Activated CD4-positive, alpha-beta memory T cell treated with anti-CD3 and anti-CD28 coated beads for 36 hours (primary cell): ENCODE data around the gene INAVA. TPM values are rescaled to one million over a fixed set of nuclear protein-coding genes. Genes with fewer than 3 reads are reported as not detected.
"Not testable (repeated sequence)": the region's sequence is repeated elsewhere in the genome, so short reads cannot be mapped to it uniquely, and the experiment has no call there.

ENCODE experiments used
- CTCF ChIA-PET: fragments of 350-600 bp; sonication (Branson Sonifier 250); formaldehyde crosslinking; loops from one replicate; lab custom pipeline; 2021; ENCODE audit warnings: antibody characterized with exemption, inconsistent platforms; lab: Charles Lee
- POLR2A ChIA-PET: fragments of 350-600 bp; sonication (Branson Sonifier 250); formaldehyde crosslinking; loops from one replicate; lab custom pipeline; 2021; ENCODE audit warnings: antibody characterized with exemption; lab: Charles Lee
- DNase-seq: peaks from one replicate; pipeline ENCODE4 v3.0.0-alpha.2; 2020
- H3K27ac Mint-ChIP-seq: one replicate; pipeline ENCODE4 v1.8.0; 2021; ENCODE audit warnings: mixed read lengths
- H3K27me3 Mint-ChIP-seq: one replicate; pipeline ENCODE4 v1.8.0; 2021; ENCODE audit warnings: mixed read lengths
- H3K36me3 Mint-ChIP-seq: one replicate; pipeline ENCODE4 v1.8.0; 2021; ENCODE audit warnings: mixed read lengths
- H3K4me1 Mint-ChIP-seq: one replicate; pipeline ENCODE4 v1.8.0; 2021; ENCODE audit warnings: low read depth, mixed read lengths
- H3K4me3 Mint-ChIP-seq: one replicate; pipeline ENCODE4 v1.8.0; 2021; ENCODE audit warnings: mild to moderate bottlenecking, mixed read lengths
- H3K9me3 Mint-ChIP-seq: one replicate; pipeline ENCODE4 v1.8.0; 2021; ENCODE audit warnings: mixed read lengths
- intact Hi-C: fragments of 100-400 bp; cut with micrococcal nuclease; formaldehyde crosslinking; loops from one replicate; pipeline ENCODE4 v1.15.1; 2023
- total RNA-seq, 2 experiments: library from RNA; stranded (reverse); gene quantifications; one replicate each; pipeline ENCODE4 v1.2.3, GENCODE V29; 2021

Gene INAVA
- total RNA-seq, 2 experiments from 2014 or later = not detected

- Mint-ChIP-seq H3K4me3 (no peak overlapping the region), H3K27me3 (peaks cover 25% of the 10 kb centered on the region), H3K4me1 (peaks cover 15% of the 10 kb centered on the region), H3K27ac (no peak overlapping the region), H3K9me3 (no peaks in the 10 kb centered on the region), H3K36me3 (no peaks in the 10 kb centered on the region)
- ChIA-PET CTCF (interaction anchor here (1.1 kb wide), 1 partner anchor 63 kb away, joined by 3 read pairs; no protein-coding TSS in a partner anchor), POLR2A (no interaction called here)
- intact Hi-C loops = no loop called here
- DNase-seq = no peak
These were observed 14.4 kb downstream of the INAVA start for GRCh38 chr1:200909071-200909470.

DNA sequence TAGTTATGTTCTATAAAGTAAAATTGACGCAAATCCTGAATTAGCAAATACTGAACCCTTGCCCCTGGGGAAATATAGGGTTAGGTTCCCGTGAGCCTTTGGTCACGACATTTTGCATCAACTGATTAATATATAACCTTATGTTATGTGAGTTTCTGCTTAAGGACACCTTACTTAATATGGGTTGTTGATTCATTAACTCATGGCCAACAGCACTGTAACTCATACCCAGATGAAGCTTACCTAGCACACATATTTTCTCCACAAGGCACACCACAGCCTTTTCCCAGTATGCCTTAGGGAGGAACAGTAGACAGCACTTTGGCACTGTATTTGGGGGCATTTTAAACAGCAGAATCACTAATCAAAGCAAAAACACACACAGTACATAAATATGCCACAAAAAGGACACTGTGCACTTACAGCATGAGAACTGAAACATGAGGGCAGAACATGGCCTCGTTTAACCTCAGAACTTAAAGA is 15.1 kb downstream of the INAVA start:
- Mint-ChIP-seq H3K27ac (no peak overlapping the region), H3K4me3 (no peak overlapping the region), H3K4me1 (peaks cover 15% of the 10 kb centered on the region), H3K9me3 (no peaks in the 10 kb centered on the region), H3K27me3 (peaks cover 25% of the 10 kb centered on the region), H3K36me3 (no peaks in the 10 kb centered on the region)
- ChIA-PET CTCF (no interaction called here), POLR2A (no interaction called here)
- no peak for DNase-seq
- intact Hi-C loops = no loop called here

DNA sequence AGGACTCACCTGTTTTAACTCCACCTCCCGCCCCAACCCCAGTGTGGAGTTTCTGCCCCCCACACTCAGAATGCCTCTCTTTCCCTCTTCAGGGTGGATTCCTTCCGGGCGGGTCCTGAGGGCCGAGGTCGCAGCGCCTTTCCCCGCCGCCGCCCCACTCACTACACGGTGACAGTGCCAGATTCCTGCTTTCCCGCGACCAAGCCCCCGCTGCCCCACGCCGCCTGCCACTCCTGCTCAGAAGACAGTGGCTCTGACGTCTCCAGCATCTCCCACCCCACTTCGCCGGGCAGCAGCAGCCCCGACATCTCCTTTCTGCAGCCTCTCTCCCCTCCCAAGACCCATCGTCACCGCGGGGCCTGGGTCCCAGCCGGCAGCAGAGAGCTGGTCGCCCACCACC is 16.7 kb downstream of the INAVA start:
- no peak for DNase-seq
- Mint-ChIP-seq H3K9me3 (no peaks in the 10 kb centered on the region), H3K27me3 (peaks cover 25% of the 10 kb centered on the region), H3K27ac (no peak overlapping the region), H3K36me3 (no peaks in the 10 kb centered on the region), H3K4me3 (no peak overlapping the region), H3K4me1 (peaks cover 2% of the 10 kb centered on the region)
- intact Hi-C loops = no loop called here
- ChIA-PET CTCF (no interaction called here), POLR2A (no interaction called here)

- POLR2A ChIA-PET, H3K9me3 Mint-ChIP-seq: not testable (repeated sequence)
- peaks cover 20% of the 10 kb centered on the region for H3K27me3 Mint-ChIP-seq
These were observed 17.2 kb downstream of the INAVA start for GRCh38 chr1:200911936-200912335.

GRCh38 chr1:200912737-200913407 is 18.2 kb downstream of the INAVA start:
- ChIA-PET POLR2A (no interaction called here), CTCF (no interaction called here)

More at GRCh38 chr1:200911936-200912335, 17.2 kb downstream of the INAVA start:
- H3K36me3 Mint-ChIP-seq, H3K27ac Mint-ChIP-seq, DNase-seq, CTCF ChIA-PET, H3K4me1 Mint-ChIP-seq, H3K4me3 Mint-ChIP-seq, intact Hi-C loops: not testable (repeated sequence)

DNA sequence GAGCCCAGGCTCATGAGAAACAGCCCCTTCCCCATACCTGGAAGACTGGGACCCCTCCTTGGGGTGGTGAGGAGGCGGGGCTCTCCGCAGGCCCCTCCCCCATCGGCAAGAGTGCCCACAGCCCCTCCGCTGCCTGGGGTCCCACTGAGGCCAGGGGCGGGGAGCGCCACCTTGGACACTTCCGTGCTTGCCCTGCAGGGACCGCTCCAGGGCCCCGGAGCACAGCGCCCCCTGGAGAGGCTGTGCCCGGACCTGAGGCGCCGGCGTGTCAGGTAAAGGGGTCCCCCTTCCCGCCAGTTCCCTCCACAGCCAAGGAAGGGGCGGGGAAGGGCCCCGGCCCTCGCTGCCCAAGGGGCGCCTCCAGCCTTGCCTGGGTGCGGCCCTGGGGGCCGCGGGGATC is 21.5 kb downstream of the INAVA start:
- H3K27ac Mint-ChIP-seq = no peak overlapping the region
- intact Hi-C loops = no loop called here
- DNase-seq = no peak
- no peaks in the 10 kb centered on the region for H3K4me1 Mint-ChIP-seq
- ChIA-PET CTCF (interaction anchor here (1.4 kb wide), 1 partner anchor 56 kb away, joined by 3 read pairs; no protein-coding TSS in a partner anchor), POLR2A (no interaction called here)
- no peaks in the 10 kb centered on the region for H3K9me3 Mint-ChIP-seq
- no peak overlapping the region for H3K4me3 Mint-ChIP-seq
- H3K27me3 Mint-ChIP-seq = peaks cover 1% of the 10 kb centered on the region
- no peaks in the 10 kb centered on the region for H3K36me3 Mint-ChIP-seq

More at GRCh38 chr1:200912737-200913407, 18.2 kb downstream of the INAVA start:
- no peak overlapping the region for H3K27ac Mint-ChIP-seq
- no peaks in the 10 kb centered on the region for H3K9me3 Mint-ChIP-seq
- H3K27me3 Mint-ChIP-seq = peaks cover 15% of the 10 kb centered on the region
- H3K4me3 Mint-ChIP-seq = no peak overlapping the region
- no peaks in the 10 kb centered on the region for H3K4me1 Mint-ChIP-seq
- DNase-seq = no peak
- intact Hi-C loops = no loop called here
- no peaks in the 10 kb centered on the region for H3K36me3 Mint-ChIP-seq

DNA sequence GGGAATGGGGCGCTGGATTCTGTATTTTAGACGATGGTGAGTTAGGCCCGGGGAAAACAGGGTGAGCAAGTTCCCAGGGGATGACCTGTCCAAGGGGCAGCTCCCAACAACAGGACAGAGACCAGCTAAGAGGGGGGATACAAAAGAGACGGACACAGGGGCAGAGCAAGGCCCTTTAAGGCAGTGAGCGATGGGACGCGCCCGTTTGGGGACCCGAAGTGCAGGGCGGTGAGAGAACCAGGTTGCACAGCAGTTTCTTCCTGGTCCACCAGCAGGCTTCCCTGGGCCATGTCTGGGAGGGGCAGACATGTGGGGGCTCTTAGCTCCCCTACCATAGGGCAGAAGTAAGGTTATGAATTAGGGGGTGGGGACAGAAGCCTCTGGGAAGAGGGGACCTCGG is 22.0 kb downstream of the INAVA start:
- H3K4me1 Mint-ChIP-seq = no peaks in the 10 kb centered on the region
- no peak overlapping the region for H3K4me3 Mint-ChIP-seq
- H3K36me3 Mint-ChIP-seq = no peaks in the 10 kb centered on the region
- no peak for DNase-seq
- no peaks in the 10 kb centered on the region for H3K9me3 Mint-ChIP-seq
- POLR2A ChIA-PET = no interaction called here
- H3K27ac Mint-ChIP-seq = no peak overlapping the region
- peaks cover 3% of the 10 kb centered on the region for H3K27me3 Mint-ChIP-seq
- intact Hi-C loops = no loop called here
- CTCF ChIA-PET = no interaction called here

DNA sequence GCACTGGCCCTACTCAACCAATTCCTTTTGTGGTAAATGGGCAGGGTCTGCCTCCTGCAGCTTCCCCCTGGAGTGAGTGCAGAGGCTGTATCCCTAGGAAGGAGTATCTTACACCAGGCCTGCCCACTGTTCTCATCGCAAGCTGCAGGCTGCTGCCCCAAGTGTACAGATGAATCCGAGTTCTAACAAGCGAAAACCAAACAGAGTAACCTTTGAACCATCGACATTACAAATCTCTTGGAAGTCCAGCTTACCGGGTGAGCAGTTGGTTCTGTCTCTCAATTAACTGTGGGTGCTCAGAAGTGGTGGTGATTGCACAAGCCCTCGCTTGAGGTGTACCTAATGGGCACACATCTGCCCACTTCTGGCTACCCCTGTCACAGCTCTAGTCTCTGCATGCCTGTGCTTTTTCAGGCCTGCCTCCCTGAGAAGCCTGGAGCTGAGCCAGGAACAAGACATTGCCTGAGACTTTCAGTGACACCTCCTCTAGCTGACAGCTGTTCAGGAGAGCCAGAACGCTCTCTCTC is 22.7 kb downstream of the INAVA start:
- no peaks in the 10 kb centered on the region for H3K9me3 Mint-ChIP-seq
- CTCF ChIA-PET = interaction anchor here (0.6 kb wide), 1 partner anchor 11 kb away, joined by 3 read pairs; no protein-coding TSS in a partner anchor
- no peak overlapping the region for H3K4me3 Mint-ChIP-seq
- DNase-seq = no peak
- no peak overlapping the region for H3K27ac Mint-ChIP-seq
- intact Hi-C loops = no loop called here
- H3K27me3 Mint-ChIP-seq = peaks cover 5% of the 10 kb centered on the region
- H3K36me3 Mint-ChIP-seq = no peaks in the 10 kb centered on the region
- no peaks in the 10 kb centered on the region for H3K4me1 Mint-ChIP-seq
- POLR2A ChIA-PET = no interaction called here

GRCh38 chr1:200918006-200918405 is 23.3 kb downstream of the INAVA start:
- no peaks in the 10 kb centered on the region for H3K9me3 Mint-ChIP-seq
- H3K27ac Mint-ChIP-seq = no peak overlapping the region
- POLR2A ChIA-PET = no interaction called here
- H3K4me3 Mint-ChIP-seq = no peak overlapping the region
- no peaks in the 10 kb centered on the region for H3K36me3 Mint-ChIP-seq
- intact Hi-C loops = no loop called here
- H3K27me3 Mint-ChIP-seq = peaks cover 5% of the 10 kb centered on the region
- no peaks in the 10 kb centered on the region for H3K4me1 Mint-ChIP-seq
- no peak for DNase-seq
- CTCF ChIA-PET = no interaction called here

DNA sequence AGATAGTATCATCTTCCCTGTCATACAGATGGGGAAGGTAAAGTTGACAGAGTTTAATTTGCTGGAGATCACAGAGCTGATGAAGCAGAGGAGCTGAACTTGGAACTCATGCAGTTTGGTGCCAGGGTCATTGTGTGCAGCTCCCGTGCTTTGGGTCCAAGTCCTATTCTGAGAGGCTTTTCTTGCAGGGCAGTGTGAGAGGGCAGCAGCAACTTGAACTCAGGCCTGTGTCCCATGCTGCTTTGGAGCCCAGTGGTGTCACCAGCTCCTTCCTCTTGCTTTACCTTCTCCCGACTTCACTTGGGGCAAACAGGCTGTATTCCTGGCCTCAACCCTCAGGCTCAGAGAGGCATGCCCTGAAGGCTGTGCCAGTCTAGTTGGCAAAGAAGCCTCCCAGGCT is 24.7 kb downstream of the INAVA start:
- POLR2A ChIA-PET = no interaction called here
- H3K27ac Mint-ChIP-seq = no peak overlapping the region
- no peaks in the 10 kb centered on the region for H3K4me1 Mint-ChIP-seq
- no peak for DNase-seq
- intact Hi-C loops = no loop called here
- CTCF ChIA-PET = interaction anchor here (1.1 to 1.4 kb wide), 2 partner anchors 13 to 60 kb away, joined by 3 to 4 read pairs; no protein-coding TSS in a partner anchor
- peaks cover 4% of the 10 kb centered on the region for H3K27me3 Mint-ChIP-seq
- H3K4me3 Mint-ChIP-seq = no peak overlapping the region
- H3K36me3 Mint-ChIP-seq = no peaks in the 10 kb centered on the region
- H3K9me3 Mint-ChIP-seq = no peaks in the 10 kb centered on the region

DNA sequence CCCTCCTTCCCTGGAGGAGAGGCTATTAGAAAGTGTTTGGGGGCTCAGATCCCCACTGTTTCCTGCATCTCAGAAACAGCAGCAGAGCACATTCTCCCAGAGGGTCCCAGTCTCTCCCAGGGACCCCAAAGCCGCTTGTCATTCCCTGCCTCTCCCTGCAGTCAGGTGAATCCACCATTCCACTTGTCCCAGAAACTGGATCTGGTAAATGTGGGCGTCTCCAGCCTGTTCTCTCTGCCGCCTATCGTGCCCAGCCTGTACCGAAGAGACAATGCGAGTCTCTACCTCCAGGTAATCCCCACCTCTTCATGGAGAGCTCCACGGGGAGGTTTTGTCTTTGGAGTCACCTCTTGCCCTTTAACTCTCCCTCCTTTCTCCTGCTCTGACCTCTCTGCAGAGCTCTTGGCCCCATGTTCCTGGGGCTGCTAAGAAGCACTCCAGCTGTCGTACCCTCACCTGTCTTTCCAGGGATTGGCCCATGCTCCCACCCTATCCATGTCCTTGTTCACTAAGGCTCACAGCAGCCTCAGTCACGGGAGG is 26.9 kb downstream of the INAVA start:
- Mint-ChIP-seq H3K4me3 (no peak overlapping the region), H3K9me3 (no peaks in the 10 kb centered on the region), H3K36me3 (no peaks in the 10 kb centered on the region), H3K4me1 (peaks cover 2% of the 10 kb centered on the region), H3K27ac (no peak overlapping the region), H3K27me3 (peaks cover 4% of the 10 kb centered on the region)
- DNase-seq = no peak
- ChIA-PET POLR2A (no interaction called here), CTCF (no interaction called here)
- intact Hi-C loops = no loop called here

DNA sequence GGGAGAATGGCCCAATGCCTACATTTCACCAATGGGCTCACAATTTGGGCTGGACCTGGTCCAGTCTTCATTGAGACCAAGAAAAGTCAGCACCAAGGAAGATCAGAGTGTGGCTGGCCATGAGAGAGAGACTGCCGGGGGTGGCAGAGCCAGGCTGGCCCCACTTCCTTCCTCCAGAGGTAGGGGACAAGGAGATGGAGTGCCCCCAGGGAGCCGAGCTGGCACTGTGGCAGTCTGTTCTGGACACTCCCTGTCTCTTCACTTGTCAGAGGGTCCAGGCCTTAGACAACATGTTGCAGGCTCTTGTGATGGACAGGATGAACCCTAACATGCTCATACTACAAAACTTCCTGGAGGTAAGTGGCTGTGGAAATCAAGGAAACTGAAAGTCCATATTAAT is 27.7 kb downstream of the INAVA start:
- H3K4me1 Mint-ChIP-seq = peaks cover 2% of the 10 kb centered on the region
- intact Hi-C loops = no loop called here
- no peak for DNase-seq
- no peak overlapping the region for H3K4me3 Mint-ChIP-seq
- H3K36me3 Mint-ChIP-seq = no peaks in the 10 kb centered on the region
- ChIA-PET CTCF (no interaction called here), POLR2A (no interaction called here)
- no peak overlapping the region for H3K27ac Mint-ChIP-seq
- no peaks in the 10 kb centered on the region for H3K9me3 Mint-ChIP-seq
- H3K27me3 Mint-ChIP-seq = peaks cover 6% of the 10 kb centered on the region
